Mucosa of gallbladder (tissue), 1 donor: Measurements from ENCODE around the gene PLK3. TPM values are rescaled to one million over a fixed set of nuclear protein-coding genes. Genes with fewer than 3 reads are reported as not detected.
"Not testable (repeated sequence)": the region's sequence is repeated elsewhere in the genome, so short reads cannot be mapped to it uniquely, and the experiment has no call there.

Source experiments
- DNase-seq: peaks from one replicate; pipeline ENCODE4 v3.0.0-alpha.2; 2020; ENCODE audit warnings: low spot score
- total RNA-seq: library from RNA; stranded (reverse); gene quantifications from one replicate; pipeline ENCODE4 v1.2.1, GENCODE V29; 2021
- donor health status: DM: no; HTN: no; CAD: no.

The PLK3 gene
- total RNA-seq, 1 donor from 2014 or later, result 14.7 TPM

DNA sequence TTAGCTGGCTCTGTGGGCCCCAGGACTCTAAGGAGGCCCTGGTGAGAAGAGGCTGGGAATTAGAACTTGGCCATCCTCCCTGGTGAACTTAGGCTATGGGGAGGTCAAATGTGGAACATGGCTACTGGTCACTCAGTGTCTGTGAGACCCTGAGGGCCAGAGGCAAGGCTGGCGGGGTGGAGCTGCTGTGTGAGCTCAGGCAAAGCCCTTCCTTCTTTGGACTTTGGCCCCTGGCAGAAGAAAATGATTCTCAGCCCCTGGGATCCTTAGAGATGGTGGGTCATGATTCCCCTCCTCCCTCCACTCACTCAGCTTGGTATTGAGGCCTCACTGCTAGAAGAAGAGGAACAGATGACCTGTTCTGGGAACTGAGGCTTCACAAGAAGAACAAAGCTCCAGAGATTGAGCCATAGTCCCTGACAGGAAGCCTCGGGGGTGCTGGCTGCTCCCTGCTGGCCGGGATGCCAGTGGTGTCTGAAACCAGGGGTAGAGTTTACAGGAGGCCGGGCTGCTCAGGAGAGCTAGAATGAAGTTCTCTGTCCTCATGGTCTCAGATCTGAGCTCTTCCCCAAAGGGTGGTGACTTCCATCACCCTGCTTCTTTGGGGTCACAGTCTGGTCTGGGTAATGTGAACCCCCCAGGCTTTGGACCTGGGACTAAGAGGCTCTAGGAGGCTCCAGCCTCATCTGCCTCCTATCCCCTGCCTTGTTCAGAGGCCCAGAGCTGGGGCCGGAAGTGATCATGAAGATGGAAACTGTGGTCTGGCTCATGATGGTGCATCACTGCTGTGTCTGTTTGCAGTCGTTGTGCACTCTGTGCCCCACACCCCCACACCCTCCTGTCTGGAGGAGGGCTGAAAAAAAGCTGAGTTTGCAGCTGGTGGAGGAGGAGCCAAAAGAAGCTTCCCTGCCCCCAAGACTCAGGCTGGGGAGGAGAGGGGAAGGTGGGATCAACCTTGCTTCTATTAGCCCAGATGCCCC lies 9.1 kb downstream of the PLK3 start:
- DNase-seq, result peak; percentile 76

DNA sequence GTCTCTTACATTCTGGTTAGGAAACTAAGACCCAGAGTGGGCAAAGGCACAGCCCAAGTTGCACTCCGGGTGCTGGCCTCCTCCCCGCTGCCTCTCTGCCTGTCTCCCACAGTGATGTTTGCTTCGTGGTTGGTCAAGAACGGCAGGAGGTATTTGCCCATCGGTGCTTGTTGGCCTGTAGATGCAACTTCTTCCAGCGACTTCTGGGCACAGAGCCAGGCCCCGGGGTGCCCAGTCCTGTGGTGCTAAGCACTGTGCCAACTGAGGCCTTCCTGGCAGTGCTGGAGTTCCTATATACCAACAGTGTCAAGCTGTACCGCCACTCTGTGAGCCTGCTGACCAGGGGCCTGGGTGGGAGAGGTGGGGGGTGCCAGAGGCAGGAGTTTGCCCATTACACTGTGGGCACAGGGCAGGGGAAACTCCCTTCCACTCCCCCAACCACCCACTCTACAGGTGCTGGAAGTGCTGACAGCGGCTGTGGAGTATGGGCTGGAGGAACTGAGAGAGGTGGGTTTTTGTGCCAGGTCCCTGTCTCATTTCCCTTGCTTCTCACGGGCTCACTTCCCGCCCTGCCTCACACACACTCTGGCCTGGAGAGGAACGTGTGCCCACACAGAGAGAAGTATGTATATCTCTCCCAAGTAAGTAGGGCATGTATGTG lies 10.1 kb downstream of the PLK3 start:
- peak; percentile 83 for DNase-seq

DNA sequence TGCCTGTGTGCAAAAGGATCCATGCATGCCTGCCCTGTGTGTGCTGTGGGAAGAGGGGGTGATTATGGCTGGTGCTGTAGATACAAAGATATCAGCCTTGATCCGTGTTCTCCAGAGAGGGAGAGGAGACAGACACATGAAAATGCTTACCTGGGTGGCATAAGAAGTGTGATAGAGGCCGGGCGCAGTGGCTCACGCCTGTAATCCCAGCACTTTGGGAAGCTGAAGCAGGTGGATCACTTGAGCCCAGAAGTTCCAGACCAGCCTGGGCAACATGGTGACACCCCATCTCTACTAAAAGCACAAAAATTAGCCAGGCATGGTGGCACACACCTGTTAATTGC lies 10.6 kb downstream of the PLK3 start:
- DNase-seq, result not testable (repeated sequence)

DNA sequence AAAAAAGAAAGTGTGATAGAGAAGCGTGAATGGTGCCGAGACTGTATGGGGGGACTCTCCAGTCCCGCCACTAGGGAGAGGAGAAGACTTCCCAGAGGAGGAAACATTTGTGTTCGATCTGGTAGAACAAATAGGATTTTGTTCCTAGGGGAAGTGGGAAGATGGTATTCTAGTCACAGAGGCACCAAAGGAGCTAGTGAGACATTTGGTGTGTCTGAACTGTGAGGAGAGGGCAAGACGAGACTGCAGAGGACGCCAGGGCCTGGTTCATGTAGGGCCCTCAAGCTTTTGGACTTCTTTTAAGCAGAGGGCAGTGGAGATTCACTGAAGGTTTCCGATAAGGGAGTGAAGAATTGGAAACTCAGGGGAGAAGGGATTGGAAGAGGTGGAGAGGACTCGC lies 11.1 kb downstream of the PLK3 start:
- no peak for DNase-seq

DNA sequence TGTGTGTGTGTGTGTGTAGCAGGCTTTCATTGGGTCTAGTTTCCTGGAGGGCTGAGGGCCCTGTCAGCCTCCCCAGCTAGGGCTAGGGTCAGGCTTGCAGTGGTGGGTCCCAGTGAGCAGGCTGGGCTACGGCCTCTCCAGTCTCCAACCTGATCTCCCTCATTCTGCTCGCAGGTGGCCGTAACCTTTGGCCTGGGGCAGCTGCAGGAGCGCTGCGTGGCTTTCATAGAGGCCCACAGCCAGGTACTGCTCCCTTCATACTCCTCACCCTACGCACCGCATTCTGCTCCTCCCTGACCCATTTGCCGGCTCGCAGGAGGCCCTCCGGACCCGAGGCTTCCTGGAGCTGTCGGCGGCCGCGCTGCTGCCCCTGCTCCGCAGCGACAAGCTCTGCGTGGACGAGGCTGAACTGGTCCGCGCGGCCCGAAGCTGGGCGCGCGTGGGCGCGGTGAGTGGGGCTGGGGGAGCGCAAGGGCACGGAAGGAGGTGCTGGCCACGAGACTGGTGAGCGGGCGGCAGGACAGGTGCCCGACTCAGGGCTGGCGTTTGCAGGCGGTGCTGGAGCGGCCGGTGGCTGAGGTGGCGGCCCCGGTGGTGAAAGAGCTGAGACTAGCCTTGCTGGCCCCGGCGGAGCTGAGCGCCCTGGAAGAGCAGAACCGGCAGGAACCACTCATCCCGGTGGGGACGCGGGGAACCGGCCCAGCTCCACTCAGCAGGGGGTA lies 12.8 kb downstream of the PLK3 start:
- DNase-seq, result no peak

DNA sequence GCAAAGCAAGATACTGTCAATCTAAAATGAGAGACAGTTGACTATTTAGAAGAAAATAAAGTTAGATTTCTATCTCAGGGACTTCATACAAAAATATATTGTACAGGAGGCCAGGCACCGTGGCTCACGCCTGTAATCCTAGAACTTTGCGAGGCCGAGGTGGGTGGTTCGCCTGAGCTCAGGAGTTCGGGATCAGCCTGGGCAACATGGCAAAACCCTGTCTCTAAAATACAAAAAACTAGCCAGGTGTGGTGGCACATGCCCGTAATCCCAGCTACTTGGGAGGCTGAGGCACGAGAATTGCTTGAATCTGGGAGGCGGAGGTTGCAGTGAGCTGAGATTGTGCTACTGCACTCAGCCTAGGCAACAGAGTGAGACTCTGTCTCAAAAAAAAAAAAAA lies 15.7 kb downstream of the PLK3 start:
- DNase-seq, result not testable (repeated sequence)

- no peak for DNase-seq
These were observed 17.1 kb downstream of the PLK3 start for GRCh38 chr1:44817307-44817706.

- no peak for DNase-seq
These were observed 17.8 kb downstream of the PLK3 start for GRCh38 chr1:44817771-44818495.

- DNase-seq, result no peak
These were observed 19.0 kb downstream of the PLK3 start for GRCh38 chr1:44819196-44819607.

- DNase-seq, result peak; percentile 73
These were observed 19.6 kb downstream of the PLK3 start for GRCh38 chr1:44819608-44820327.

GRCh38 chr1:44820328-44821239 lies 20.4 kb downstream of the PLK3 start:
- no peak for DNase-seq

GRCh38 chr1:44821240-44821715 lies 21.1 kb downstream of the PLK3 start:
- no peak for DNase-seq

DNA sequence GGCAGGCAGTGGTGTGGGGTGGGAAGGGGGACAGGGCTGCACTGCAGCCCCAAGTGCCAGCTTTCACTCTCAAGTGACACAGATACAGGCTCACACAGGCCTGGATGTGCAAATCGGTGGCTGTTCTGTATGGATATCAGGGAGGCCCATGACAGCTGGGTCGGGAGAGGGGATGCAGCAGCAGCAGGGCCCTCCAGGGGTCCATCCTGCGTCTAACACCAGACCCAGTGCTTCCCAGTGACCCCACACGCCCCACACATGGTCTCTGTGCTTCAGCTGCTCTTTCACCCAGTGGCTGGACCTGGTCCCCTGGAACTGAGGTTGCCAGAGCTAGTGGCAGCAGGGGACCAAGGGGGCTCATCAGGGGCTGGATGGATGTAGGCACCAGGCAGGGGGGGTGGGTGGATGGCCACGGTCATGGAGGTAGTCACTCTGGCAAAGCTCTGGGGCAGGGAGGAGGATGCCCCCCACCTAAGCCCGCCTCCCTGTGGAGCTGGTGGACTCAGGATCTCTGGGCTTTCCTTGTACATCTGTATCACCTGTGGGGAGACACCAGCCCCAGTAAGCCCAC lies 22.0 kb downstream of the PLK3 start:
- DNase-seq, result no peak

GRCh38 chr1:44822981-44823451 lies 22.8 kb downstream of the PLK3 start:
- DNase-seq, result no peak

DNA sequence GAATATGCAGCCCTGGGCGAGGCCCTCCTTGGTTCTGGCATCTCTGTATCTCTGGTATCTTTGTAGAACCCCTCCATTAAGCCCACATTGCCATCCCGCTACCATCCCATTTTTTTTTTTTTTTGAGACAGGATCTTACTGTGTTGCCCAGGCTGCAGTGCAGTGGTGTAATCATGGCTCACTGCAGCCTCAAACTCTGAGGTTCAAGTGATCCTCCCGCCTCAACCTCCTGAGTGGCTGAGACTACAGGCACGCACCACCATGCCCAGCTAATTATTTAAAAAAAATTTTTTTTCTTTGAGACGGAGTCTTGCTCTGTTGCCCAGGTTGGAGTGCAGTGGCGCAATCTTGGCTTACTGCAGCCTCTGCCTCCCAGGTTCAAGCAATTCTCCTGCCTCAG lies 24.2 kb downstream of the PLK3 start:
- DNase-seq, result not testable (repeated sequence)

GRCh38 chr1:44826375-44827196 lies 26.4 kb downstream of the PLK3 start:
- peak; percentile 67 for DNase-seq

- DNase-seq, result no peak
These were observed 27.2 kb downstream of the PLK3 start for GRCh38 chr1:44827197-44828002.
